NCI-H2081 (cell line): Measurements from ENCODE around the gene MAGEB17.
"Not testable (repeated sequence)": the region's sequence is repeated elsewhere in the genome, so short reads cannot be mapped to it uniquely, and the experiment has no call there.

Experiments
- DNase-seq, 2 experiments: peaks; one replicate each; lab custom pipeline; 2025; lab: John Stamatoyannopoulos, UW

Gene MAGEB17

GRCh38 chrX:16167181-16167580 is at the start of gene MAGEB17:
Gene MAGEB17, plus strand, starts transcription at chrX:16167481. Its CDS starts 2,902 bp downstream, at chrX:16170383.
- no peak for DNase-seq

- DNase-seq: no peak
These were observed 47.7 kb upstream of the MAGEB17 start for GRCh38 chrX:16119353-16120220.

GRCh38 chrX:16120431-16120830 is 46.9 kb upstream of the MAGEB17 start:
- DNase-seq: no peak

- DNase-seq: peak; percentile 76 to 88
These were observed 44.0 kb upstream of the MAGEB17 start, which contains the start of gene GRPR for GRCh38 chrX:16123222-16123786. Gene GRPR, plus strand, starts transcription at chrX:16123565. Its CDS starts 389 bp downstream, at chrX:16123954.

- no peak for DNase-seq
These were observed 43.1 kb upstream of the MAGEB17 start for GRCh38 chrX:16124201-16124600.

- peak; percentile 29 to 43 for DNase-seq
These were observed 41.6 kb upstream of the MAGEB17 start for GRCh38 chrX:16125520-16126149.

- DNase-seq: no peak
These were observed 36.6 kb upstream of the MAGEB17 start for GRCh38 chrX:16130707-16131106.

GRCh38 chrX:16134936-16135335 is 32.3 kb upstream of the MAGEB17 start:
- no peak for DNase-seq

GRCh38 chrX:16136080-16136479 is 31.2 kb upstream of the MAGEB17 start:
- no peak for DNase-seq

GRCh38 chrX:16137416-16138107 is 29.7 kb upstream of the MAGEB17 start:
- no peak for DNase-seq

GRCh38 chrX:16138108-16138427 is 29.2 kb upstream of the MAGEB17 start:
- DNase-seq: no peak

GRCh38 chrX:16140448-16140847 is 26.8 kb upstream of the MAGEB17 start:
- no peak for DNase-seq

- no peak for DNase-seq
These were observed 26.3 kb upstream of the MAGEB17 start for GRCh38 chrX:16140983-16141382.

GRCh38 chrX:16141422-16142245 is 25.6 kb upstream of the MAGEB17 start:
- no peak for DNase-seq

- DNase-seq: no peak
These were observed 25.1 kb upstream of the MAGEB17 start for GRCh38 chrX:16142246-16142558.

GRCh38 chrX:16143968-16144367 is 23.3 kb upstream of the MAGEB17 start:
- no peak for DNase-seq

GRCh38 chrX:16144420-16144819 is 22.9 kb upstream of the MAGEB17 start:
- DNase-seq: no peak

GRCh38 chrX:16145093-16145492 is 22.2 kb upstream of the MAGEB17 start:
- DNase-seq: not testable (repeated sequence)

- DNase-seq: no peak
These were observed 21.6 kb upstream of the MAGEB17 start for GRCh38 chrX:16145656-16146055.

GRCh38 chrX:16148896-16149295 is 18.4 kb upstream of the MAGEB17 start:
- no peak for DNase-seq

GRCh38 chrX:16155581-16156096 is 11.6 kb upstream of the MAGEB17 start:
- DNase-seq: no peak
